Keratinocyte (primary cell): ENCODE results near the gene FBXW12.

Experiments
- CTCF ChIP-seq, 3 experiments: IDR thresholded peaks in 1 of 3; conservative IDR thresholded peaks in 1 of 3; optimal IDR thresholded peaks in 1 of 3; 2 replicates in 2 of 3; 3 replicates in 1 of 3; pipeline versions ENCODE3 to v1.5.1; 2011; ENCODE audit warnings: low read length in 3 of 3, mild to moderate bottlenecking in 3 of 3, moderate library complexity in 2 of 3, control low read depth in 1 of 3, inconsistent platforms in 1 of 3; ENCODE audit not compliant: insufficient read depth in 2 of 3; ENCODE audit errors: extremely low read depth in 1 of 3
- EZH2 ChIP-seq: IDR thresholded peaks from one replicate; pipeline ENCODE4 v1.6.1; 2012; ENCODE audit warnings: inconsistent platforms, mild to moderate bottlenecking, low read length, moderate library complexity

GRCh38 chr3:48343432-48343831, 28.6 kb upstream of the FBXW12 start:
- TF ChIP-seq CTCF (optimal IDR thresholded peaks at IDR 0.05 in 1 of 3, IDR thresholded peaks at IDR 0.05 in 1 of 3, conservative IDR thresholded peaks at IDR 0.05 in 1 of 3; ENCODE audit: extremely low read depth in 1 of 3, insufficient read depth in 2 of 3, low read length in 3 of 3) = no peak
- no peak for TF ChIP-seq EZH2
